ENCODE results near the gene ACR.
"Not testable (repeated sequence)": the region's sequence is repeated elsewhere in the genome, so short reads cannot be mapped to it uniquely, and the experiment has no call there.

The ACR gene

DNA sequence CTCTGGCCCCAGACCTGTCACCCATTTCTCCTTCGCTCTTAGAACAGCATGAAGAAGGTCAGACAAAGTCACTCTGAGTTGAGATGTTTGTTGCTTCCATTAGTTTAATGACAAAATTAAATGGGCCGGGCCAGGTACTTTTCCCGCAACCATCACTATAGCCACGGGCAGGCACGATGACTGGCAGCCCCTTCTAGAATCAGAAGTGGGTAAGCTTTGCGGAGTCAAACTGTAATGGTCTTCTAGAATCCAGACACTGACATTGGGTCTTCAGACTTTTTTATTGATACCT lies 2.3 kb upstream of the ACR start:
- Histone ChIP-seq H3K9ac (ENCODE audit: low read length) (no peak overlapping the region), H3K79me2 (ENCODE audit: low read length) (no peaks in the 10 kb centered on the region), H3K4me2 (ENCODE audit: low read length) (no peak overlapping the region), H3K4me3 (ENCODE audit: low read length) (no peak overlapping the region), H3K27me3 (ENCODE audit: low read depth, low read length) (peaks cover 13% of the 10 kb centered on the region; the same call in 1 of the 2 replicates), H4K20me1 (ENCODE audit: insufficient read depth, low read length) (no peaks in the 10 kb centered on the region), H2AFZ (ENCODE audit: low read depth, low read length) (no peak overlapping the region), H3K9me3 (ENCODE audit: insufficient read depth, low read length) (no peaks in the 10 kb centered on the region), H3K36me3 (replicated peaks; ENCODE audit: low read depth, low read length) (no peaks in the 10 kb centered on the region), H3K27ac (ENCODE audit: low read length) (no peak overlapping the region), H3K4me1 (ENCODE audit: low read length) (peaks cover 9% of the 10 kb centered on the region)
- no peak for TF ChIP-seq EZH2phosphoT487 (IDR thresholded peaks at IDR 0.05; ENCODE audit: low read depth)
- TF ChIP-seq, protein P1, sequence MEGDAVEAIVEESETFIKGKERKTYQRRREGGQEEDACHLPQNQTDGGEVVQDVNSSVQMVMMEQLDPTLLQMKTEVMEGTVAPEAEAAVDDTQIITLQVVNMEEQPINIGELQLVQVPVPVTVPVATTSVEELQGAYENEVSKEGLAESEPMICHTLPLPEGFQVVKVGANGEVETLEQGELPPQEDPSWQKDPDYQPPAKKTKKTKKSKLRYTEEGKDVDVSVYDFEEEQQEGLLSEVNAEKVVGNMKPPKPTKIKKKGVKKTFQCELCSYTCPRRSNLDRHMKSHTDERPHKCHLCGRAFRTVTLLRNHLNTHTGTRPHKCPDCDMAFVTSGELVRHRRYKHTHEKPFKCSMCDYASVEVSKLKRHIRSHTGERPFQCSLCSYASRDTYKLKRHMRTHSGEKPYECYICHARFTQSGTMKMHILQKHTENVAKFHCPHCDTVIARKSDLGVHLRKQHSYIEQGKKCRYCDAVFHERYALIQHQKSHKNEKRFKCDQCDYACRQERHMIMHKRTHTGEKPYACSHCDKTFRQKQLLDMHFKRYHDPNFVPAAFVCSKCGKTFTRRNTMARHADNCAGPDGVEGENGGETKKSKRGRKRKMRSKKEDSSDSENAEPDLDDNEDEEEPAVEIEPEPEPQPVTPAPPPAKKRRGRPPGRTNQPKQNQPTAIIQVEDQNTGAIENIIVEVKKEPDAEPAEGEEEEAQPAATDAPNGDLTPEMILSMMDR (IDR thresholded peaks at IDR 0.05; ENCODE audit: low read depth, low read length): no peak

GRCh38 chr22:50738649-50739227 lies 734 bp downstream of the ACR start:
- TF ChIP-seq, protein P1 (IDR thresholded peaks at IDR 0.05; ENCODE audit: low read depth, low read length): no peak
- TF ChIP-seq EZH2phosphoT487 (IDR thresholded peaks at IDR 0.05; ENCODE audit: low read depth): no peak
- H3K79me2 ChIP-seq (ENCODE audit: low read length): no peaks in the 10 kb centered on the region
- H3K4me3 ChIP-seq (ENCODE audit: low read length): no peak overlapping the region
- H3K27me3 ChIP-seq (ENCODE audit: low read depth, low read length): peaks cover 13% of the 10 kb centered on the region; the same call in 1 of the 2 replicates
- H3K36me3 ChIP-seq (replicated peaks; ENCODE audit: low read depth, low read length): no peaks in the 10 kb centered on the region
- H3K27ac ChIP-seq (ENCODE audit: low read length): no peak overlapping the region
- no peaks in the 10 kb centered on the region for H3K4me1 ChIP-seq (ENCODE audit: low read length)
- H3K9me3 ChIP-seq (ENCODE audit: insufficient read depth, low read length): no peaks in the 10 kb centered on the region
- no peaks in the 10 kb centered on the region for H4K20me1 ChIP-seq (ENCODE audit: insufficient read depth, low read length)
- no peak overlapping the region for H3K4me2 ChIP-seq (ENCODE audit: low read length)
- no peak overlapping the region for H3K9ac ChIP-seq (ENCODE audit: low read length)
- H2AFZ ChIP-seq (ENCODE audit: low read depth, low read length): no peak overlapping the region

DNA sequence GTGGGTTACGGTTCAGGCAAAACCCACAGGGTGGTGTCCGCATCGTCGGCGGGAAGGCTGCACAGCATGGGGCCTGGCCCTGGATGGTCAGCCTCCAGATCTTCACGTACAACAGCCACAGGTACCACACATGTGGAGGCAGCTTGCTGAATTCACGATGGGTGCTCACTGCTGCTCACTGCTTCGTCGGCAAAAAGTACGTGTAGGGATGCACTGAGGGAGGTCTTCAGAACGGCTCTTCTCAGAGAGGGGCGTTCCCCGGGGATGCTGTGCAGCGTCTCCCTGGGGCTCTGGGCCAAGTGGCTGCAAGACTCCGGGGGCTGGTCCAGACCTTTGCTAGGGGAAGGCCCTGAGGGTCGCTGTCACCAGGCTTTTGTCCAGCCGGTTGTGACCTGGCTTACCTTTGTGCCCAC lies 1.3 kb downstream of the ACR start:
- Histone ChIP-seq H3K9ac (ENCODE audit: low read length) (no peak overlapping the region), H2AFZ (ENCODE audit: low read depth, low read length) (no peak overlapping the region), H4K20me1 (ENCODE audit: insufficient read depth, low read length) (no peaks in the 10 kb centered on the region), H3K27ac (ENCODE audit: low read length) (no peak overlapping the region), H3K4me3 (ENCODE audit: low read length) (no peak overlapping the region), H3K4me1 (ENCODE audit: low read length) (no peaks in the 10 kb centered on the region), H3K4me2 (ENCODE audit: low read length) (no peak overlapping the region), H3K36me3 (replicated peaks; ENCODE audit: low read depth, low read length) (no peaks in the 10 kb centered on the region), H3K79me2 (ENCODE audit: low read length) (no peaks in the 10 kb centered on the region), H3K9me3 (ENCODE audit: insufficient read depth, low read length) (no peaks in the 10 kb centered on the region), H3K27me3 (ENCODE audit: low read depth, low read length) (peaks cover 13% of the 10 kb centered on the region; the same call in 1 of the 2 replicates)
- TF ChIP-seq EZH2phosphoT487 (IDR thresholded peaks at IDR 0.05; ENCODE audit: low read depth): no peak
- TF ChIP-seq, protein P1 (IDR thresholded peaks at IDR 0.05; ENCODE audit: low read depth, low read length): no peak

- Histone ChIP-seq H3K36me3 (replicated peaks; ENCODE audit: low read depth, low read length) (no peaks in the 10 kb centered on the region), H3K9me3 (ENCODE audit: insufficient read depth, low read length) (no peaks in the 10 kb centered on the region), H4K20me1 (ENCODE audit: insufficient read depth, low read length) (no peaks in the 10 kb centered on the region), H2AFZ (ENCODE audit: low read depth, low read length) (no peak overlapping the region), H3K4me1 (ENCODE audit: low read length) (no peaks in the 10 kb centered on the region), H3K79me2 (ENCODE audit: low read length) (no peaks in the 10 kb centered on the region), H3K9ac (ENCODE audit: low read length) (no peak overlapping the region), H3K4me2 (ENCODE audit: low read length) (no peak overlapping the region), H3K4me3 (ENCODE audit: low read length) (no peak overlapping the region), H3K27ac (ENCODE audit: low read length) (no peak overlapping the region), H3K27me3 (ENCODE audit: low read depth, low read length) (peaks cover 13% of the 10 kb centered on the region; the same call in 1 of the 2 replicates)
- TF ChIP-seq, protein P1 (IDR thresholded peaks at IDR 0.05; ENCODE audit: low read depth, low read length): no peak
- no peak for TF ChIP-seq EZH2phosphoT487 (IDR thresholded peaks at IDR 0.05; ENCODE audit: low read depth)
These were observed 1.9 kb downstream of the ACR start for GRCh38 chr22:50739894-50740293.

DNA sequence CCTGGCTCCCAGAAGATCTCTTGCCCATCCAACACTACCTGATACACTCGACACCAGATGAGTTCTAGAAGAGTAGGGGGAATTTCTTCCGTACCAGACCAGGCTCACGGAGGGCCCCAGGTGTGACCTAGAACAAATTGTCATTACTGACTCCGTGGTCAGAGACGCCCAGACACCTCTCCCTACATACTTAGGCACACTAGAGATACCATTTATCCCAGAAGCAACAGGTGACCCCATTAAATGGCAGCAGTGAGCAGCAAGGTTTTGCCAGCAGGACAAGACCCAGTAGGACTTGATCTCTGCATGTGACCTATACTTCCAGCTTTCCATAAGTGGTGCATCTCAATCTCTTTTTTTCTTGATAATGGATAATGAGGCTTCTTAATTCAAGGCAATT lies 2.7 kb downstream of the ACR start:
- H3K79me2 ChIP-seq (ENCODE audit: low read length); H3K9me3 ChIP-seq (ENCODE audit: insufficient read depth, low read length); H3K36me3 ChIP-seq (replicated peaks; ENCODE audit: low read depth, low read length); H4K20me1 ChIP-seq (ENCODE audit: insufficient read depth, low read length); H3K4me3 ChIP-seq (ENCODE audit: low read length); H3K4me2 ChIP-seq (ENCODE audit: low read length); H3K4me1 ChIP-seq (ENCODE audit: low read length); H2AFZ ChIP-seq (ENCODE audit: low read depth, low read length); H3K9ac ChIP-seq (ENCODE audit: low read length); H3K27ac ChIP-seq (ENCODE audit: low read length): not testable (repeated sequence)
- H3K27me3 ChIP-seq (ENCODE audit: low read depth, low read length): peaks cover 13% of the 10 kb centered on the region; the same call in 1 of the 2 replicates

DNA sequence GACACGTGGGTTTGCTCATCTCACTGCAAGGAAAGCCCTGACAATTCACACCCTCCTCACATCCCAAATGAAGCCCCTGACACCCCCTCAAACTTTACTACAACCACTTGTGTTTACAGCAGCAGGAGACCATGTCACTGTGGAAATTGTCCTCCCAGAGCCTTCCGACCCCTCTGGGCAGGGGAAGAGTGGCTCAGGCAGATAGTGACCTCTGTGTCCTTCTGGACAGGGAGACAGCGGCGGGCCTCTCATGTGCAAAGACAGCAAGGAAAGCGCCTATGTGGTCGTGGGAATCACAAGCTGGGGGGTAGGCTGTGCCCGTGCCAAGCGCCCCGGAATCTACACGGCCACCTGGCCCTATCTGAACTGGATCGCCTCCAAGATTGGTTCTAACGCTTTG lies 6.4 kb downstream of the ACR start:
- not testable (repeated sequence) for H3K4me3 ChIP-seq (ENCODE audit: low read length); H3K9me3 ChIP-seq (ENCODE audit: insufficient read depth, low read length); H3K4me2 ChIP-seq (ENCODE audit: low read length); H3K36me3 ChIP-seq (replicated peaks; ENCODE audit: low read depth, low read length); H4K20me1 ChIP-seq (ENCODE audit: insufficient read depth, low read length); H3K9ac ChIP-seq (ENCODE audit: low read length); H3K27me3 ChIP-seq (ENCODE audit: low read depth, low read length); H3K27ac ChIP-seq (ENCODE audit: low read length); H3K79me2 ChIP-seq (ENCODE audit: low read length); H3K4me1 ChIP-seq (ENCODE audit: low read length); H2AFZ ChIP-seq (ENCODE audit: low read depth, low read length)

All from OCI-LY3 (cell line).